Activated naive CD4-positive, alpha-beta T cell treated with anti-CD3 and anti-CD28 coated beads, Interleukin-2, amount 50 U/mL, for 72 hours (primary cell): ENCODE results near the gene PPM1A. TPM values are rescaled to one million over a fixed set of nuclear protein-coding genes. Genes with fewer than 3 reads are reported as not detected.
A peak's percentile ranks its signal among the peaks of the same experiment; 100 is the strongest.

Source experiments
- ATAC-seq, 2 donors: fragments of 150-1000 bp; cut with Tn5 transposase; 2 replicates each; pipeline ENCODE4 v1.10.0; 2021; ENCODE audit warnings: mild to moderate bottlenecking in 2 of 2, moderate library complexity in 2 of 2
- DNase-seq, 2 donors: peaks; one replicate each; pipeline ENCODE4 v3.0.0; 2021 to 2022; ENCODE audit warnings: low spot score in 2 of 2
- H3K27ac Mint-ChIP-seq, 2 donors: one replicate each; pipeline ENCODE4 v1.8.0; 2022; ENCODE audit warnings: mild to moderate bottlenecking in 2 of 2, mixed read lengths in 2 of 2
- H3K36me3 Mint-ChIP-seq, 2 donors: one replicate each; pipeline ENCODE4 v1.8.0; 2022; ENCODE audit warnings: mixed read lengths in 2 of 2
- H3K9me3 Mint-ChIP-seq, 2 donors: one replicate each; pipeline ENCODE4 v1.8.0; 2022; ENCODE audit warnings: mixed read lengths in 2 of 2
- total RNA-seq, 2 donors: library from RNA; stranded (reverse); gene quantifications; one replicate each; pipeline ENCODE4 v1.2.3, GENCODE V29; 2022

Gene PPM1A
- total RNA-seq, result 10 to 100 TPM; 33.7 to 55.5 TPM

DNA sequence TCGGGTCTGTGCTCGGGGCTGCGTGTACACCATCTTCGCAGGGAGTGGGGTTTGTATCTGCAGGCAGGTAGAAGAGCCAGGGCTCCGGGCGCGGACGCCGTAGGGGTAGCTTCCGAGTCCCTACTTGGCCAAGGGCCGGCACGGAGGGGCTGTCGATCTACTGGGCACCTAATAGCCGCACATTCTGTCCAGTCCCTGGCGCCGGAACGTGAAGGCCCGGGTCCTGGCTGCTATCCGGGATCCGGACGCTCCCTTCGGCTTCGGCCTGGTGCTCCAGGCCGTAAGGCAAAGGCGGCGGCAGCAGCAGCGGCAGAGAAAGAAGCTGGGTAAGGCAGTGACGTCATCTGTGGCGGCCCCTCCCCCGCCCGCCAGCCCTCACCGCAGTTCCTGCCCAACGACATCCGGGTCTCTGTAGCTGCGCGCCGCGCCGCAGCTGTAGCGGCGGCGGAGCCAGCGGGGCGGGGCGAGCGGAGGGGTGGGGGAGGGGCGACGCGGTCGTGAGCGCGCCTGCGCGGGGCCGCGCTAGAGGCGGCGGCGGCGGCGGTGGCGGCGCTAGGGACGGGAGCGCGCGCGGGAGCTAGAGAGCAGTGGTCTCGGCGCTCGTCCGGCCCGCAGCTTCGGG lies at the start of gene PPM1A:
Gene PPM1A (plus strand): TSS at position 525 of the 622 bp plus-strand sequence. CDS start 33,483 bp downstream, outside the sequence.
- peaks cover 0 to 7% of the 10 kb centered on the region in 2 donors for H3K36me3 Mint-ChIP-seq
- H3K9me3 Mint-ChIP-seq, result no peaks in the 10 kb centered on the region
- DNase-seq (peak; percentile 86 to 94), ATAC-seq (peak; percentile 80 to 87)
- peak within 1 kb of the TSS; percentile 100 for H3K27ac Mint-ChIP-seq

- ATAC-seq, result no peak
- no peak overlapping the region for H3K27ac Mint-ChIP-seq
These were observed 49.7 kb upstream of the PPM1A start for GRCh38 chr14:60199321-60199720.

DNA sequence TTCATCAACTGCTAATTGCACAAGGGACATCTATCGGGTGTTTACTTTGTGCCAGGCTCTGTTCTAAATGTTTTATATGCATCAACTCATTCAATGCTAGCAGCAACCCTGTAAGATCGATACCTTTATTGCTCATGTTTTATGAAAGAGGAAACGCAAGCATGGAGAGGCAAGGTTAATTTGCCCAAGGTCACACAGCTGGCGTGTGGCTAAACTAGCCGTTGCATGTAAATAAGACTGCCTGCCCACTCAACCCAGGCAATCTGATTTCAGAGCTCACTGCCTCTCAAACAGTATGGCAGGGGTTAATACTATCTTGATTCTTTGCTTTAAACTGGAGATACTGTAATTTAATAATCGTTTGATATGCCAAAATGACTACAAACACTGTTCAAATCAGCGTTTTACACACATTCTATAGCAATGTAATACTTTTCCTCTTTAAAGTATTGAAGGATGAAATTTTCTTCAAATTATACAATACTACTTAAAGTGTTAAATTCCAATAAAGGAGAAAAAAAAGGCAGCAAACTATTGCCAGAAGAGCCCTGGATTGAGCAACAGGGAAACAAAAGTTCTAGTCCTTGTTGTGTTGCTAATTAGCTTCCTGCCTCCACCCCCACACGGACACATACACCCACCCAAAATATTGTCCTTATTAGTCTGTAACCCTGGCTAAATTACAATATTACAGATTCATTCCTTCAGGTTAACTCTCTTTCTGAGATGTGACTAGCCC lies 44.7 kb upstream of the PPM1A start:
- H3K36me3 Mint-ChIP-seq, result peaks cover 7% of the 10 kb centered on the region in 2 donors
- DNase-seq (no peak), ATAC-seq (no peak)
- H3K27ac Mint-ChIP-seq, result no peak overlapping the region
- H3K9me3 Mint-ChIP-seq, result peaks cover 6 to 10% of the 10 kb centered on the region in 2 donors

More at GRCh38 chr14:60199321-60199720, 49.7 kb upstream of the PPM1A start:
- DNase-seq, result no peak
- Mint-ChIP-seq H3K36me3 (peaks cover 14 to 20% of the 10 kb centered on the region in 2 donors), H3K9me3 (peaks cover 16 to 20% of the 10 kb centered on the region in 2 donors)

DNA sequence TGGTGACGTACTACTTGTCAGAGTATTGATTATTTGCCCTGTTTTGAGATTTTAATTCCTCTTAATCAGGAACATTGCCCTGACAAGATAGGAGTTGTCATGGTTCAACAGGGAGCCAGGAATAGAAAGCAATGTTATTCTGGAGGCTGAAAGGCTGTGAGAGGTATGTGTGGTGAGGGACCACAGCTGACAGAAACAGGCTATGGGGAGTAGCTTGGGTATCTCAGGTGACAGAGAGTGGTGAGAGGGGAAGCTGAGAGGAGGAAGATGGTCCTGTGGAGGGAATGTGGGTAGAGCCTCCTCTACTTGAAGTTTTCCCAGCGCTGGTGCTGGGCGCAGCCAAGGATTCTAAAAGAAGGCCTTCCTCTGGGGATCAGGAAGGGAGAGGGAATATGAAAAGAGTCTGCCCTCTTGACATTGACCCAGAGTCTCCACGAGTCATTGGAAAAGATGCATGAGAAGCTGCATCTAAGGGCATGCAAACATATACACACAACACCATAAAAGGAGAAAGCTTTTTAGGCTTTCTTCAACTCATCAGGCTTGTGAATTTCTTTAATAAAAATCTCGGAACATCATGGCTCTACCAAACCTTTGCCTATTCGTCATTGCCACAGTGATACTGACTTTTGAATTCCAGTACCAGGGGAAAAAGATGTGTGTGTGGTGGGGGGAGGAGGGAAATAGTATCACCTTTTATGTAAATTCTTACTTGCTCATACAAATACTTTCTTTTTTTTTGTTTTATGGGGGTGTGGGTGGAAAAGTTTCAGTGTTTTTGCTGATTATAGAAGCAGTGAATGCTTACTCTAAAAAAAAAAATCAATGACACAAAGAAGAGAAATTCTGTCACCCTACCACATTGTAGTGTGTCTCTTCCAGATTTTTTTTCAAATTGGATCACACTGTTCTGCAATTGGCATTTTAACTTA lies 43.9 kb upstream of the PPM1A start:
- H3K27ac Mint-ChIP-seq, result peak overlapping the region in 1 of 2 donors; percentile 52
- no peak for DNase-seq
- ATAC-seq, result peak in 1 of 2 donors; percentile 66
- no peaks in the 10 kb centered on the region for H3K36me3 Mint-ChIP-seq
- H3K9me3 Mint-ChIP-seq, result peaks cover 0 to 6% of the 10 kb centered on the region in 2 donors

DNA sequence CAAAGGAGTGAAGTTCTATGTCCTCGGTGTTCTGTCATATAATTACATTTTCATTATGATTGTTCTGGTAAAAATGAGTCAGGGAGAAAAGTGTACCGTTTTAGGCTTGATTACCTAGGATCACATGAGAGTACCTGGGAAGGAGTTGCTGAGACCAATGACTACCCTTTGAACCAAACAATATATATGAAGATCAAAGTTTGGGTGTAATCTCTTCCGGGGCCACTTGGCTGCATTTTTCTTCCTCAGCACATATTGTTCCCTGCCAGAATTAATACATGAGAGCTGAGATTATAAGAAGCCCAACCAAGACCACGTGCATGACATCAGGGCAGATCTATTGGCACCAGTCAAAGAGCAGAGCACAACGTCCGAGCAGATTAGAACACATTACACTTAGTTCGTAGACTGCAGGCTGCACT lies 42.8 kb upstream of the PPM1A start:
- peaks cover 0 to 6% of the 10 kb centered on the region in 2 donors for H3K9me3 Mint-ChIP-seq
- no peak overlapping the region for H3K27ac Mint-ChIP-seq
- ATAC-seq, result peak in 1 of 2 donors; percentile 77
- H3K36me3 Mint-ChIP-seq, result no peaks in the 10 kb centered on the region
- no peak for DNase-seq

DNA sequence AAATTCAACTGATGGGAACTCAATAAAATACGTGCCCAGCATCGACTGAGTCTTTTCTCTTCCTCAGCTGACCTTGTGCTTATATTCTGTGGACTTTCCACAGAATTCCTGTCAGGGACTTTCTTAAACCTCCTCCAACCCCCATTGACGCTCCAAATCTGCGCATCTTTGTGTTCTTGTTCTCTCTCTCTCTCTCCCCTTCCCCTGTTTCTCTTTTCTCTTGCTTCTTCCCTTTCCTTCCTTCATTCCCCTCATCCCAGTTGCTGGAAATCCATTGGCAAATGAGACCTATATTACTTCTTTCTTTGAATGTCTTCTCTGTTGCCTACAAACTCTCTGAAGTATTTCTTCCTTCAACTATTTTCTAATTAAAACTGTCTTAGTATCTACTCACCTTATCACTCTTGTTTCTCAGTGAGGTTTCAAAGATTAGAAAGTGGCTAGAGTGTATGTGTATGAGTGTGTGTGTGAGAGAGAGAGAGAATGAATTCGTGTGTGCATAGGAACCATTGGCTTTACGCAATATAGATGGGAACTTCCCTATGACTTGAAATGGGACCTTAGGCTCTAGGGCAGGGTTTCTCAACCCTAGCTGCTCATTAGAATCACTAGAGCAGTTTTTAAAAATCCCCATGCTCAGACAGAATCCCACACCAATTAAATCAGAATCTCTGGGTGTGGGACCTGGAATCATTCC lies 42.0 kb upstream of the PPM1A start:
- H3K36me3 Mint-ChIP-seq, result no peaks in the 10 kb centered on the region
- H3K9me3 Mint-ChIP-seq, result peaks cover 0 to 6% of the 10 kb centered on the region in 2 donors
- H3K27ac Mint-ChIP-seq, result no peak overlapping the region
- DNase-seq (no peak), ATAC-seq (peak; percentile 36 to 66)

DNA sequence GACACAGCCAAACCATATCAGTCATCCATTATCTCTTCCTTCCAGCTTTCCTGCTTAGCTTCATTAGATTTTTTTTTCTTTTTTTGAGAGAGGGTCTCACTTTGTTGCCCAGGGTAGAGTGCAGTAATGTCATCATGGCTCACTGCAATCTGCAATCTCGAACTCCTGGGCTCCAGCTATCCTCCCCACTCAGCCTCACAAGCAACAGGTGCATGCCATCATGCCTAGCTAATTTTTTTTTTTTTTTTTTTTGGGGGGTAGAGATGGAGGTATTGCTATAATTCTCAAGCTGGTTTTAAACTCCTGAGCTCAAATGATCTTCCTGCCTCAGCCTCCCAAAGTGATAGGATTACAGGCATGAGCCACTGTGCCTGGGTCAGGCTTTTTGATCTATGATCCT lies 38.3 kb upstream of the PPM1A start:
- Mint-ChIP-seq H3K9me3 (peaks cover 0 to 6% of the 10 kb centered on the region in 2 donors), H3K27ac (no peak overlapping the region), H3K36me3 (no peaks in the 10 kb centered on the region)
- no peak for ATAC-seq
- no peak for DNase-seq

DNA sequence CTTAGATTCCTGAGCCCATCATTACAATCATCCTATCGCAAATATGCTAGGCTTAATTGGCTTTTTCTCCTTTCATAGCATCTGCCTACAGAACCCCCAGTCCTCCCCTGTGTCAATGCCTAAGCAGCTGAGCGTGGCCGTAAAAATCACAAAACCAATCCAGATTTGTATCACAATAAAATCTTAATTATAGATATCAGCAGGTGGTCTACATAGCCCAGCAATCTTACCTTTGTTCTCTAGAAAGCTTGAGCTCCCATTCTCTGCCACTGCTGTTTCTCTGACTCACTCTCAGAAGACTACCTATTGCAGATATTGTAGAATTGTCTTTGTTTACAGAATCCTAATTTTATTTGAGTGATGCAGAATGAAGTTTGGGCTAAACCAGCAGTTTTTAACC lies 37.9 kb upstream of the PPM1A start:
- ATAC-seq, result no peak
- Mint-ChIP-seq H3K36me3 (no peaks in the 10 kb centered on the region), H3K9me3 (peaks cover 0 to 6% of the 10 kb centered on the region in 2 donors), H3K27ac (no peak overlapping the region)
- DNase-seq, result no peak

DNA sequence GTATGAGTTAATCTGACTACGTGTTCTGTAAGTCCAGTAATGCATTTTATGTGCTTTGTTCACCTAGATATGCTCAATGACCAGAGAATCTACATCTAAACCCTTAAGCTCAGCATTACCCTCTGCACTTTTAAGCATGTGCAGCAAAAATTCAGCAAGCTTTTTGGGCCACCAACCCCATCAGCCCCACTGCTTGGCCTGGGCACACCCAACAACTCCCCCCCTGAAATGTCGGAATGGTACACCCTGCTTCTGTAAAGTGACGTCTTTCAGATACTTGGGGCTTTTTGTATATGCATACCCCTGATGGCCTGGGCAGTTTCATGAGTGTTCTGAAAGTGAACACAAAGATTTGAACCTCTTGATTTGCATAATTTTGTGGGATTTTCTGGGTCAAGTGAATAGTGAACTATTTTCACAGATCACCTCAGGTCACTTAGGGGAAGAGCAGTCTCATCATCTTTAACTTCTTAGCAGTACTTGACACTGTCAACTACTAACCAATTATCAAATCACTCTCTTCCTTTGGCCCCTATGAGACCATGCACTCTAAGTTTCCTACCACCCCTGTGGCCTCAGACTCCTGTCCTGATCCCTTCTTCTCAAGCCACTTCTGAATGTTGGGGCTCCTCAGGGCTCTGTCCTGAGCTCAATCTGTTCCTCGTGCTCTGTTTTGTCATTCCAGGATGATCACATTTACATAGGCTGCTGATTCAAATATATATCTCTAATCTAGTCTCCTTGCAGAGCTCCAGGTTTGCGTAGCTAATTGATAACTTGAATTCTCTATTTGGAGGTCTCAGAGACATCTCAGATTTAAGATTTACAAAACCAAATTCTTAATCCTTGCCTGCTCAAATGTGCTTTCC lies 36.3 kb upstream of the PPM1A start:
- H3K9me3 Mint-ChIP-seq, result peaks cover 0 to 6% of the 10 kb centered on the region in 2 donors
- no peak overlapping the region for H3K27ac Mint-ChIP-seq
- DNase-seq, result no peak
- H3K36me3 Mint-ChIP-seq, result no peaks in the 10 kb centered on the region
- ATAC-seq, result no peak

GRCh38 chr14:60214003-60214402 lies 35.0 kb upstream of the PPM1A start:
- Mint-ChIP-seq H3K9me3 (peaks cover 0 to 6% of the 10 kb centered on the region in 2 donors), H3K27ac (no peak overlapping the region), H3K36me3 (no peaks in the 10 kb centered on the region)
- ATAC-seq, result no peak
- no peak for DNase-seq

GRCh38 chr14:60214415-60215126 lies 34.5 kb upstream of the PPM1A start:
- DNase-seq, result no peak
- Mint-ChIP-seq H3K9me3 (peaks cover 0 to 2% of the 10 kb centered on the region in 2 donors), H3K27ac (no peak overlapping the region), H3K36me3 (no peaks in the 10 kb centered on the region)
- no peak for ATAC-seq

DNA sequence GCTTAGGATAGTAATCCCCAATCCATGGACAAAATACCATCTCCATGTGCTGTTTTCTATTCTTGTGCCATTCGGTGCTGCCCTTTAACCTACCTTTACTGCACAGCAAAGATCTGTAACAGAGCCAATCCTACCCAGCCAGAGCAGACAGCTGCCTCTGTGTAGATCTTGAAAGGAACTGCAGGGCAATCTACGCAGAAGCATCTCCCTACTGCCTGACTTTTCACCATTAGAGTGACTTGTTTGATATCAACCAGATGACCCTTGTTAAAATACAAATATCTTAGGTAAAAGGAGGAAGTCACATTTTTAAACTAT lies 33.9 kb upstream of the PPM1A start:
- DNase-seq, result no peak
- Mint-ChIP-seq H3K36me3 (no peaks in the 10 kb centered on the region), H3K9me3 (no peaks in the 10 kb centered on the region), H3K27ac (no peak overlapping the region)
- no peak for ATAC-seq

DNA sequence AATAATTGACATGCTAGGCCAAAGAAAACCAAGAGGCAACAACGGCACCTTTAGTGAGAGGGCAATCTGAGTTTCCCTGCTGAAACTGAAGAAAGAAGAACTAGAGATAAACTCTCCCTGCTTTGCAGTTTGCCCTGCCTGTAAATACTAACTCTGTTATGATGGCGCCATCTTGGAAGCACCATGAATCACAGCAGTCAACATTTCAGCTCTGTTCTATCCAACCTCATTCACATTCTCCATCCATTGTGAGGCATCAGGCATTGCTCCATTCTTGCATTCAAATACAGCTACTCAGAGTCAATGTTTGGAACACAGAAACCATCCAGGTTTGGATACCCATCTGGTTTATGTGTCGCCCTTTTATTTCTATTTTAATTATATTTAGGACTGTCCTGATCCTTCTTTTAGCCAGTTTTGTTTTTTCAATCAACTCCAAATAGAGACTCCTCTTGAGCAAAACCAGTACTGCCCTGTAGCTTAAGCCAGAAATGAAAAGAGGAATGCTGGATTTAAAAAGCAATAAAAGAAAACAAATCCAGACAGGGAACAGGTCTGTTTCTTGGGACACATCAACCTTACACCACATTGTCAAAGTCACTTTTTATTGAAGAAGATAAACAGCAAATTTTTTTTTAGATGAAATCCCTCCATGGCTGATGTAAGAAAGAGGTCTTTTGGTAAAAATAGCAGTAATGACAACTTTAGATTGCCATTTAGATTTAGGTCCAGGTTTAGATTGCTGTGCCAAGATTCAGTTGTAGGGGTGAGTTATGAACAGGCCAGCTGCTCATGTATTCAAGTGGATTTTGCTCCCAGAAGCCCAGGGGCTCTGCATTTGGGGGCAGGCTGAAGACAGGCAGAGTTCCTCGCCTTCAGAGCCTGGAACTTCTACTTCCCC lies 33.3 kb upstream of the PPM1A start:
- Mint-ChIP-seq H3K27ac (no peak overlapping the region), H3K36me3 (no peaks in the 10 kb centered on the region)

GRCh38 chr14:60217713-60218112 lies 31.3 kb upstream of the PPM1A start:
- no peaks in the 10 kb centered on the region for H3K36me3 Mint-ChIP-seq

More for the DNA sequence above, 33.3 kb upstream of the PPM1A start:
- no peaks in the 10 kb centered on the region for H3K9me3 Mint-ChIP-seq
- DNase-seq (no peak), ATAC-seq (no peak)

More at GRCh38 chr14:60217713-60218112, 31.3 kb upstream of the PPM1A start:
- ATAC-seq, result no peak
- Mint-ChIP-seq H3K27ac (no peak overlapping the region), H3K9me3 (no peaks in the 10 kb centered on the region)
- no peak for DNase-seq
